OCI-LY3 (cell line): Measurements from ENCODE around the gene XCR1.

ENCODE experiments used
- H2AFZ ChIP-seq: fragments of 200-600, 300-600 bp; shearing (Covaris generic); 2 replicates; pipeline ENCODE4 v1.6.0; 2014; ENCODE audit warnings: antibody characterized with exemption, low read depth, low read length
- H3K27ac ChIP-seq: fragments of 200-600, 300-600 bp; sonication (generic); 2 replicates; pipeline ENCODE4 v1.5.1; 2014; ENCODE audit warnings: mild to moderate bottlenecking, low read length, moderate library complexity, mixed read lengths
- H3K27me3 ChIP-seq: fragments of 200-600, 300-600 bp; sonication (generic); 2 replicates; pipeline ENCODE4 v1.6.1; 2014; ENCODE audit warnings: low read depth, low read length, mixed read lengths
- H3K36me3 ChIP-seq: fragments of 200-600, 300-600 bp; sonication (generic); replicated peaks from 2 replicates; pipeline ENCODE3; 2014; ENCODE audit warnings: low read depth, low read length, mixed read lengths
- H3K4me1 ChIP-seq: fragments of 300-600, 200-600 bp; sonication (generic); 2 replicates; pipeline ENCODE4 v1.6.1; 2014; ENCODE audit warnings: low read length, mixed read lengths
- H3K4me2 ChIP-seq: fragments of 200-600, 300-600 bp; sonication (generic); 2 replicates; pipeline ENCODE4 v1.6.1; 2014; ENCODE audit warnings: low read length, mixed read lengths
- H3K4me3 ChIP-seq: fragments of 300-600, 200-600 bp; sonication (generic); 2 replicates; pipeline ENCODE4 v1.5.1; 2014; ENCODE audit warnings: antibody characterized with exemption, mild to moderate bottlenecking, low read length, moderate library complexity
- H3K79me2 ChIP-seq: fragments of 300-600, 200-600 bp; shearing (Covaris generic); 2 replicates; pipeline ENCODE4 v1.6.1; 2014; ENCODE audit warnings: mild to moderate bottlenecking, low read length, mixed read lengths
- H3K9ac ChIP-seq: fragments of 300-600, 200-600 bp; shearing (Covaris generic); 2 replicates; pipeline ENCODE4 v1.6.0; 2014; ENCODE audit warnings: mild to moderate bottlenecking, low read length, moderate library complexity
- H3K9me3 ChIP-seq: fragments of 200-600, 300-600 bp; shearing (Covaris generic); 2 replicates; pipeline ENCODE4 v1.6.1; 2014; ENCODE audit warnings: low read length, mixed read lengths; ENCODE audit not compliant: insufficient read depth
- H4K20me1 ChIP-seq: fragments of 200-600, 300-600 bp; sonication (generic); 2 replicates; pipeline ENCODE4 v1.6.1; 2016; ENCODE audit warnings: low read length, mixed read lengths; ENCODE audit not compliant: insufficient read depth
- EZH2phosphoT487 ChIP-seq: fragments of 200-600 bp; shearing (Covaris generic); IDR thresholded peaks from 2 replicates; pipeline ENCODE4 v1.6.1; 2018; ENCODE audit warnings: antibody characterized with exemption, mixed run types, low read depth
- TF ChIP-seq, protein P1 (sequence below): fragments of 200-600, 300-600 bp; sonication (generic); IDR thresholded peaks from 2 replicates; pipeline ENCODE4 v1.5.1; 2014; ENCODE audit warnings: antibody characterized with exemption, low read length, low read depth

Gene XCR1

DNA sequence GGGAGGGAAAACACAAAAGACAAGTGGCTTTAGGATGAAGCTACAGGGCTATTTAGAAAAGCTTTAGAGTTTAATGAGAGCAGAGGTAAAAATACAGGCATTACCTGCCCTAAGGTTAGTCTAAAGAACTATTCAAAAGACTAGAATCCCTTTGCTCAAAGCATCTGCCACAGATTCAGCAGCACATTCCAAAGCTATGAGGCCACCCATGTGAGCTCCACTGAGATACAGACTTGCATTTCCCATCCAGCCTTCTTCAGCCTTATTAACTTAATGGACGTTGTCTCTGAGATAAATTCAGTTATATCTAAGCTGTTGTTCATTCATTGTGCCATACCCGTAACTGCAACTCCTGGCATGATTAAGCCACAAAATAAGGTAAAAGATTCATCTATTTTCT is 58.6 kb downstream of the XCR1 start:
- Histone ChIP-seq H3K9me3 (no peaks in the 10 kb centered on the region), H4K20me1 (no peaks in the 10 kb centered on the region), H3K27me3 (no peaks in the 10 kb centered on the region), H2AFZ (no peak overlapping the region), H3K79me2 (no peaks in the 10 kb centered on the region), H3K9ac (no peak overlapping the region), H3K4me3 (no peak overlapping the region), H3K4me2 (no peak overlapping the region), H3K36me3 (peaks cover 75% of the 10 kb centered on the region), H3K27ac (no peak overlapping the region), H3K4me1 (peaks cover 66% of the 10 kb centered on the region)
- TF ChIP-seq EZH2phosphoT487, result no peak
- TF ChIP-seq, protein P1, sequence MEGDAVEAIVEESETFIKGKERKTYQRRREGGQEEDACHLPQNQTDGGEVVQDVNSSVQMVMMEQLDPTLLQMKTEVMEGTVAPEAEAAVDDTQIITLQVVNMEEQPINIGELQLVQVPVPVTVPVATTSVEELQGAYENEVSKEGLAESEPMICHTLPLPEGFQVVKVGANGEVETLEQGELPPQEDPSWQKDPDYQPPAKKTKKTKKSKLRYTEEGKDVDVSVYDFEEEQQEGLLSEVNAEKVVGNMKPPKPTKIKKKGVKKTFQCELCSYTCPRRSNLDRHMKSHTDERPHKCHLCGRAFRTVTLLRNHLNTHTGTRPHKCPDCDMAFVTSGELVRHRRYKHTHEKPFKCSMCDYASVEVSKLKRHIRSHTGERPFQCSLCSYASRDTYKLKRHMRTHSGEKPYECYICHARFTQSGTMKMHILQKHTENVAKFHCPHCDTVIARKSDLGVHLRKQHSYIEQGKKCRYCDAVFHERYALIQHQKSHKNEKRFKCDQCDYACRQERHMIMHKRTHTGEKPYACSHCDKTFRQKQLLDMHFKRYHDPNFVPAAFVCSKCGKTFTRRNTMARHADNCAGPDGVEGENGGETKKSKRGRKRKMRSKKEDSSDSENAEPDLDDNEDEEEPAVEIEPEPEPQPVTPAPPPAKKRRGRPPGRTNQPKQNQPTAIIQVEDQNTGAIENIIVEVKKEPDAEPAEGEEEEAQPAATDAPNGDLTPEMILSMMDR, result no peak

DNA sequence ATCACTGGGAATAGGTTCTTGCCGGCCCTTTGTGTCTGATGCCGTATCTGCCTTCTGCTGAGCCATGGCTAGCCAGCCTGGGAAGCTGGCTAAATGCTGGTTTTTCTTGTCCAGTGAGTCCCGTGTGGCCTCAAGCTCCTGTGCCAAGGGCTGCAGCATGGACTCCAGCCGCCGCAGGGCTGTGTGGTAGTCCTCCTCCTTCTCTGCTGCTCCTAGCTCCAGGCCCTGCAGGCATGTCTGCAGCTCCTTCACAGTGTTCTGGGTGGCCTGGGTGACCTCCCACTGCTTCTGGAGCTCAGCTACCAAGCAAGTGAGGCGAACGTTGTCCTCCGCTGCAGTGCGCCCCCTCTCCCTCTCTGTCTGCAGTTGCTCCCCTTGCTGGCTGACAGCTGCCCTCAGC is 59.1 kb downstream of the XCR1 start:
- no peak for TF ChIP-seq EZH2phosphoT487
- TF ChIP-seq, protein P1, result no peak
- Histone ChIP-seq H3K36me3 (peaks cover 76% of the 10 kb centered on the region), H3K27ac (no peak overlapping the region), H2AFZ (no peak overlapping the region), H3K4me1 (peaks cover 66% of the 10 kb centered on the region), H3K9ac (no peak overlapping the region), H3K4me2 (no peak overlapping the region), H3K79me2 (no peaks in the 10 kb centered on the region), H3K4me3 (no peak overlapping the region), H3K9me3 (no peaks in the 10 kb centered on the region), H4K20me1 (no peaks in the 10 kb centered on the region), H3K27me3 (no peaks in the 10 kb centered on the region)

DNA sequence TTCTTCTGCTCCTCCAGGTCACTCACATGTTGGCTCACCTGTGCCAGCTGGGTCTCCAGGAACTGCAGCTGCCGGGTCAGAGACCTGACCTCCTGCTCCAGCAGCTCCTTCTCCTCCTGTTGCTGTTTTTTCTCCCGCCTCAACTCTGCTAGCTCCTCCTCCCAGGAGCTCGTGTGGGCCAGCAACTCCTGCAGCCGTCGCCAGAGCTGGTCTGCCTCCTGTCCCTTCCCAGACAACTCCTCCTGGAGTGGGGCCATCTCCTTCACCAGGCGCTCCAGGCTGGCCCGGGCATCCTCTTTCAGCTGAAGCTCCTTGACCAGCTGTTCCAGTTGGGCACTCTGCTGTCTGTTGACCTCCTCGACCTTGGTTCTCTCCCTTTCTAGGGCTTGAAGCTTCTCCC is 59.6 kb downstream of the XCR1 start:
- Histone ChIP-seq H3K4me3 (no peak overlapping the region), H3K79me2 (no peaks in the 10 kb centered on the region), H3K27me3 (no peaks in the 10 kb centered on the region), H2AFZ (no peak overlapping the region), H3K4me1 (peaks cover 66% of the 10 kb centered on the region), H3K4me2 (no peak overlapping the region), H3K36me3 (peaks cover 76% of the 10 kb centered on the region), H4K20me1 (no peaks in the 10 kb centered on the region), H3K9ac (no peak overlapping the region), H3K27ac (no peak overlapping the region), H3K9me3 (no peaks in the 10 kb centered on the region)
- TF ChIP-seq EZH2phosphoT487, result no peak
- TF ChIP-seq, protein P1, result no peak
